GM23338 (cell line): ENCODE results near the gene LGI1. TPM values are rescaled to one million over a fixed set of nuclear protein-coding genes. Genes with fewer than 3 reads are reported as not detected.

Experiments
- ATAC-seq: fragments of 200-7000 bp; cut with Tn5 transposase; 3 replicates; pipeline ENCODE4 v1.9.1; 2020
- DNase-seq: peaks from one replicate; pipeline ENCODE4 v3.0.0-alpha.2; 2015; ENCODE audit warnings: low spot score
- H2AFZ ChIP-seq: fragments of 200-600 bp; sonication (generic); 2 replicates; pipeline ENCODE4 v1.8.0; 2016; ENCODE audit warnings: antibody characterized with exemption, mild to moderate bottlenecking, moderate library complexity
- H3F3A ChIP-seq: fragments of 200-600 bp; sonication (generic); replicated peaks from 2 replicates; pipeline ENCODE4 v1.8.0; 2017; ENCODE audit warnings: antibody characterized with exemption, mixed run types, low read depth
- H3K27ac ChIP-seq: fragments of 200-600 bp; sonication (generic); 2 replicates; pipeline ENCODE4 v1.6.1; 2016; ENCODE audit warnings: low read depth
- H3K27me3 ChIP-seq: fragments of 200-600 bp; sonication (generic); 2 replicates; pipeline ENCODE4 v1.8.0; 2016; ENCODE audit warnings: mild to moderate bottlenecking, mixed run types, moderate library complexity; ENCODE audit not compliant: insufficient read depth
- H3K36me3 ChIP-seq: fragments of 200-600 bp; sonication (generic); 2 replicates; pipeline ENCODE4 v1.8.0; 2016; ENCODE audit warnings: mild to moderate bottlenecking; ENCODE audit not compliant: insufficient read depth
- H3K4me1 ChIP-seq: fragments of 200-600 bp; sonication (generic); 2 replicates; pipeline ENCODE4 v1.8.0; 2016; ENCODE audit warnings: mild to moderate bottlenecking, moderate library complexity; ENCODE audit not compliant: insufficient read depth
- H3K4me2 ChIP-seq: fragments of 200-600 bp; sonication (generic); 2 replicates; pipeline ENCODE4 v1.7.1; 2017; ENCODE audit warnings: mixed run types
- H3K4me3 ChIP-seq: fragments of 200-600 bp; sonication (generic); 2 replicates; pipeline ENCODE4 v1.6.1; 2016; ENCODE audit warnings: mixed run types
- H3K79me2 ChIP-seq: fragments of 200-600 bp; sonication (generic); replicated peaks from 2 replicates; pipeline ENCODE4 v1.8.0; 2017; ENCODE audit warnings: mild to moderate bottlenecking; ENCODE audit not compliant: insufficient read depth
- H3K9me2 ChIP-seq: fragments of 200-600 bp; sonication (generic); 2 replicates; pipeline ENCODE4 v1.8.0; 2017; ENCODE audit not compliant: insufficient read depth
- H4K20me1 ChIP-seq: fragments of 200-600 bp; sonication (generic); replicated peaks from 2 replicates; pipeline ENCODE4 v1.8.0; 2017; ENCODE audit warnings: mild to moderate bottlenecking; ENCODE audit not compliant: insufficient read depth
- H3K27ac Mint-ChIP-seq: 2 replicates; pipeline ENCODE4 v1.8.0; 2020; ENCODE audit warnings: inconsistent platforms, mild to moderate bottlenecking, moderate library complexity, mixed read lengths
- H3K27me3 Mint-ChIP-seq: 3 replicates; pipeline ENCODE4 v1.8.0; 2022; ENCODE audit warnings: low read depth, mild to moderate bottlenecking, moderate library complexity, mixed read lengths, inconsistent platforms; ENCODE audit not compliant: insufficient read depth, poor library complexity
- H3K36me3 Mint-ChIP-seq: 3 replicates; pipeline ENCODE4 v1.8.0; 2021; ENCODE audit warnings: low read depth, mild to moderate bottlenecking, inconsistent platforms, moderate library complexity, mixed read lengths
- H3K4me1 Mint-ChIP-seq: 3 replicates; pipeline ENCODE4 v1.8.0; 2020; ENCODE audit warnings: mild to moderate bottlenecking, inconsistent platforms, mixed read lengths
- H3K4me3 Mint-ChIP-seq: 3 replicates; pipeline ENCODE4 v1.8.0; 2021; ENCODE audit warnings: moderate library complexity, mild to moderate bottlenecking, inconsistent platforms, mixed read lengths
- H3K9me3 Mint-ChIP-seq: 3 replicates; pipeline ENCODE4 v1.8.0; 2020; ENCODE audit warnings: moderate library complexity, mild to moderate bottlenecking, inconsistent platforms, mixed read lengths
- CREB1 ChIP-seq: fragments of 250-450 bp; sonication (Bioruptor Pico); IDR thresholded peaks from 2 replicates; pipeline ENCODE4 v1.5.0; 2020; ENCODE audit warnings: low read depth, mild to moderate bottlenecking, moderate library complexity
- EZH2 ChIP-seq: fragments of 200-600 bp; sonication (generic); IDR thresholded peaks from one replicate; pipeline ENCODE4 v1.8.0; 2017; ENCODE audit warnings: antibody characterized with exemption, mild to moderate bottlenecking, low read depth; ENCODE audit not compliant: unreplicated experiment
- EZH2phosphoT487 ChIP-seq: fragments of 200-600 bp; sonication (generic); IDR thresholded peaks from one replicate; pipeline ENCODE4 v1.8.1; 2018; ENCODE audit warnings: antibody characterized with exemption; ENCODE audit not compliant: unreplicated experiment
- polyA plus RNA-seq: library from polyadenylated mRNA; unstranded; fragments of >200 nt; fragmentation: Nextera tagmentation; extraction: Ambion mirVana; gene quantifications from 2 replicates; pipeline ENCODE4 v1.2.1, GENCODE V29; 2016
- total RNA-seq: library from RNA; depleted of rRNA; stranded (reverse); fragments of >200 nt; shearing (Covaris generic); gene quantifications from 2 replicates; pipeline ENCODE4 v1.2.3, GENCODE V29; 2014
- TF ChIP-seq, protein P1 (sequence below): IDR thresholded peaks from 2 replicates; pipeline ENCODE4 v1.6.1; 2016; ENCODE audit warnings: antibody characterized with exemption
- TF ChIP-seq, protein P2 (sequence below): IDR thresholded peaks from one replicate; pipeline ENCODE4 v1.6.1; 2018; ENCODE audit warnings: antibody characterized with exemption; ENCODE audit not compliant: unreplicated experiment
- TF ChIP-seq, protein P3 (sequence below), 2 experiments: fragments of 200-600 bp in 1 of 2; sonication (generic) in 1 of 2; conservative IDR thresholded peaks; 2 replicates each; pipeline versions ENCODE4 v1.5.1 to v1.6.1; 2016 to 2017; ENCODE audit warnings: antibody characterized with exemption in 2 of 2, low read depth in 2 of 2, mild to moderate bottlenecking in 2 of 2, moderate library complexity in 1 of 2
- TF ChIP-seq, protein P4 (sequence below): fragments of 250-450 bp; sonication (Bioruptor Pico); IDR thresholded peaks from 2 replicates; pipeline ENCODE4 v1.5.0; 2020; ENCODE audit warnings: mild to moderate bottlenecking, moderate library complexity

LGI1 gene
- total and polyA plus RNA-seq, 2 experiments from 2014 or later, result 0.28 to 0.31 TPM

DNA sequence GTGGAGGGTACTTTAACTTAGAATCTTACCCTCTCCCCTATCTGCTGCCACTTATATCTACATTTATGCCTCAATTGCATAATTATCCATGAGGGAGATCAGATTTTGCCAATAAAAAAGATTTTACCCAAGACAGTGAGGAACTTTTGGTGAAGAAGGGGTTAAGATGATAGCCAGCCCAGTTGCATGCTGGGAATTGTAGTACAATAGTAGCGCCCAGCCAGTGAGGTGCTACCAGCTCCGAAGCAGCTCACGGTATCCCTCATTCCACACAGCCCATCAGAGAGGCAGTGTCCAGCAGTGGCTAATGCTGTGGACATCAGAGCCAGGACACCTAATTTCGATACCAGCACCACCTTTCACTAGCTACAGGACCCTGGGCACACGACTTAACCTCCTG is 5.9 kb upstream of the LGI1 start:
- peak overlapping the region; percentile 82; the same call in 1 of the 2 replicates for H2AFZ ChIP-seq
- DNase-seq (peak; percentile 72), ATAC-seq (peak; percentile 68)
- no peaks in the 10 kb centered on the region for H3K36me3 Mint-ChIP-seq
- H3K9me3 Mint-ChIP-seq, result no peaks in the 10 kb centered on the region
- H3K27me3 Mint-ChIP-seq, result peaks cover 6% of the 10 kb centered on the region
- peaks cover 54% of the 10 kb centered on the region for H3K4me1 ChIP-seq
- no peaks in the 10 kb centered on the region; the same call in 1 of the 2 replicates for H3K27me3 ChIP-seq
- peak overlapping the region; percentile 42 for H3K4me3 ChIP-seq
- peak overlapping the region; percentile 8 for H3K4me3 Mint-ChIP-seq
- peaks cover 57% of the 10 kb centered on the region for H3K4me1 Mint-ChIP-seq
- no peaks in the 10 kb centered on the region for H3K79me2 ChIP-seq
- H3K36me3 ChIP-seq, result no peaks in the 10 kb centered on the region
- H3K9me2 ChIP-seq, result 0 out of 2 replicates have a peak, but pooled peaks cover 4% of the 10 kb centered on the region
- no peak overlapping the region for H3K27ac Mint-ChIP-seq
- H3K27ac ChIP-seq, result no peak overlapping the region
- H3K4me2 ChIP-seq, result peak overlapping the region; percentile 66
- no peaks in the 10 kb centered on the region for H4K20me1 ChIP-seq
- 0 out of 2 replicates have a peak, but pooled peaks have one; percentile 6 for TF ChIP-seq CREB1 (CRISPR knock-in tag)
- no peak for TF ChIP-seq EZH2phosphoT487
- TF ChIP-seq, protein P1, sequence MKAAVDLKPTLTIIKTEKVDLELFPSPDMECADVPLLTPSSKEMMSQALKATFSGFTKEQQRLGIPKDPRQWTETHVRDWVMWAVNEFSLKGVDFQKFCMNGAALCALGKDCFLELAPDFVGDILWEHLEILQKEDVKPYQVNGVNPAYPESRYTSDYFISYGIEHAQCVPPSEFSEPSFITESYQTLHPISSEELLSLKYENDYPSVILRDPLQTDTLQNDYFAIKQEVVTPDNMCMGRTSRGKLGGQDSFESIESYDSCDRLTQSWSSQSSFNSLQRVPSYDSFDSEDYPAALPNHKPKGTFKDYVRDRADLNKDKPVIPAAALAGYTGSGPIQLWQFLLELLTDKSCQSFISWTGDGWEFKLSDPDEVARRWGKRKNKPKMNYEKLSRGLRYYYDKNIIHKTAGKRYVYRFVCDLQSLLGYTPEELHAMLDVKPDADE, result peak; percentile 61; the same call in 1 of the 2 replicates
- TF ChIP-seq, protein P2, sequence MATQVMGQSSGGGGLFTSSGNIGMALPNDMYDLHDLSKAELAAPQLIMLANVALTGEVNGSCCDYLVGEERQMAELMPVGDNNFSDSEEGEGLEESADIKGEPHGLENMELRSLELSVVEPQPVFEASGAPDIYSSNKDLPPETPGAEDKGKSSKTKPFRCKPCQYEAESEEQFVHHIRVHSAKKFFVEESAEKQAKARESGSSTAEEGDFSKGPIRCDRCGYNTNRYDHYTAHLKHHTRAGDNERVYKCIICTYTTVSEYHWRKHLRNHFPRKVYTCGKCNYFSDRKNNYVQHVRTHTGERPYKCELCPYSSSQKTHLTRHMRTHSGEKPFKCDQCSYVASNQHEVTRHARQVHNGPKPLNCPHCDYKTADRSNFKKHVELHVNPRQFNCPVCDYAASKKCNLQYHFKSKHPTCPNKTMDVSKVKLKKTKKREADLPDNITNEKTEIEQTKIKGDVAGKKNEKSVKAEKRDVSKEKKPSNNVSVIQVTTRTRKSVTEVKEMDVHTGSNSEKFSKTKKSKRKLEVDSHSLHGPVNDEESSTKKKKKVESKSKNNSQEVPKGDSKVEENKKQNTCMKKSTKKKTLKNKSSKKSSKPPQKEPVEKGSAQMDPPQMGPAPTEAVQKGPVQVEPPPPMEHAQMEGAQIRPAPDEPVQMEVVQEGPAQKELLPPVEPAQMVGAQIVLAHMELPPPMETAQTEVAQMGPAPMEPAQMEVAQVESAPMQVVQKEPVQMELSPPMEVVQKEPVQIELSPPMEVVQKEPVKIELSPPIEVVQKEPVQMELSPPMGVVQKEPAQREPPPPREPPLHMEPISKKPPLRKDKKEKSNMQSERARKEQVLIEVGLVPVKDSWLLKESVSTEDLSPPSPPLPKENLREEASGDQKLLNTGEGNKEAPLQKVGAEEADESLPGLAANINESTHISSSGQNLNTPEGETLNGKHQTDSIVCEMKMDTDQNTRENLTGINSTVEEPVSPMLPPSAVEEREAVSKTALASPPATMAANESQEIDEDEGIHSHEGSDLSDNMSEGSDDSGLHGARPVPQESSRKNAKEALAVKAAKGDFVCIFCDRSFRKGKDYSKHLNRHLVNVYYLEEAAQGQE, result no peak
- TF ChIP-seq, protein P3, sequence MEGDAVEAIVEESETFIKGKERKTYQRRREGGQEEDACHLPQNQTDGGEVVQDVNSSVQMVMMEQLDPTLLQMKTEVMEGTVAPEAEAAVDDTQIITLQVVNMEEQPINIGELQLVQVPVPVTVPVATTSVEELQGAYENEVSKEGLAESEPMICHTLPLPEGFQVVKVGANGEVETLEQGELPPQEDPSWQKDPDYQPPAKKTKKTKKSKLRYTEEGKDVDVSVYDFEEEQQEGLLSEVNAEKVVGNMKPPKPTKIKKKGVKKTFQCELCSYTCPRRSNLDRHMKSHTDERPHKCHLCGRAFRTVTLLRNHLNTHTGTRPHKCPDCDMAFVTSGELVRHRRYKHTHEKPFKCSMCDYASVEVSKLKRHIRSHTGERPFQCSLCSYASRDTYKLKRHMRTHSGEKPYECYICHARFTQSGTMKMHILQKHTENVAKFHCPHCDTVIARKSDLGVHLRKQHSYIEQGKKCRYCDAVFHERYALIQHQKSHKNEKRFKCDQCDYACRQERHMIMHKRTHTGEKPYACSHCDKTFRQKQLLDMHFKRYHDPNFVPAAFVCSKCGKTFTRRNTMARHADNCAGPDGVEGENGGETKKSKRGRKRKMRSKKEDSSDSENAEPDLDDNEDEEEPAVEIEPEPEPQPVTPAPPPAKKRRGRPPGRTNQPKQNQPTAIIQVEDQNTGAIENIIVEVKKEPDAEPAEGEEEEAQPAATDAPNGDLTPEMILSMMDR (conservative IDR thresholded peaks at IDR 0.05; ENCODE audit: low read depth in 2 of 2), result no peak
- no peak for TF ChIP-seq EZH2
- H3F3A ChIP-seq, result peaks cover 4% of the 10 kb centered on the region; the same call in 1 of the 2 replicates

DNA sequence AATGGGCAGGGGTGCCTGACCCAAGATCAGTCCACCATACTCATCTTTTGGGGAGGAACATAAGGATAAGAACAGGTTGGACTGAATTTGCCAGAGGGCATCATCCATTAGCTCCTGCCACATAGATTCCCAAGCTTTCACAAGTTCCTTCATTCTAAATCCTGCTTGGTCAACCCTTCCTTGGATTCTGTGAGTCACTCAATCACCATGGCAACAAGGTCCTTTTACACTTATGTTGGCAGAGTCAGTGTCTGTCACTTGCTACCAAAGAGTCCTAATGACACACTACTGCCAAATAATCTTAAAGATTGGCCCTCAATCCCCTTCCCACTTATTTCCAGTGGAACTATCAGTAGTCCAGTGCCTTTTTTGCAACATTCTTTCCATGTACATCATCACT is 5.0 kb upstream of the LGI1 start:
- no peaks in the 10 kb centered on the region for H4K20me1 ChIP-seq
- TF ChIP-seq, protein P4, sequence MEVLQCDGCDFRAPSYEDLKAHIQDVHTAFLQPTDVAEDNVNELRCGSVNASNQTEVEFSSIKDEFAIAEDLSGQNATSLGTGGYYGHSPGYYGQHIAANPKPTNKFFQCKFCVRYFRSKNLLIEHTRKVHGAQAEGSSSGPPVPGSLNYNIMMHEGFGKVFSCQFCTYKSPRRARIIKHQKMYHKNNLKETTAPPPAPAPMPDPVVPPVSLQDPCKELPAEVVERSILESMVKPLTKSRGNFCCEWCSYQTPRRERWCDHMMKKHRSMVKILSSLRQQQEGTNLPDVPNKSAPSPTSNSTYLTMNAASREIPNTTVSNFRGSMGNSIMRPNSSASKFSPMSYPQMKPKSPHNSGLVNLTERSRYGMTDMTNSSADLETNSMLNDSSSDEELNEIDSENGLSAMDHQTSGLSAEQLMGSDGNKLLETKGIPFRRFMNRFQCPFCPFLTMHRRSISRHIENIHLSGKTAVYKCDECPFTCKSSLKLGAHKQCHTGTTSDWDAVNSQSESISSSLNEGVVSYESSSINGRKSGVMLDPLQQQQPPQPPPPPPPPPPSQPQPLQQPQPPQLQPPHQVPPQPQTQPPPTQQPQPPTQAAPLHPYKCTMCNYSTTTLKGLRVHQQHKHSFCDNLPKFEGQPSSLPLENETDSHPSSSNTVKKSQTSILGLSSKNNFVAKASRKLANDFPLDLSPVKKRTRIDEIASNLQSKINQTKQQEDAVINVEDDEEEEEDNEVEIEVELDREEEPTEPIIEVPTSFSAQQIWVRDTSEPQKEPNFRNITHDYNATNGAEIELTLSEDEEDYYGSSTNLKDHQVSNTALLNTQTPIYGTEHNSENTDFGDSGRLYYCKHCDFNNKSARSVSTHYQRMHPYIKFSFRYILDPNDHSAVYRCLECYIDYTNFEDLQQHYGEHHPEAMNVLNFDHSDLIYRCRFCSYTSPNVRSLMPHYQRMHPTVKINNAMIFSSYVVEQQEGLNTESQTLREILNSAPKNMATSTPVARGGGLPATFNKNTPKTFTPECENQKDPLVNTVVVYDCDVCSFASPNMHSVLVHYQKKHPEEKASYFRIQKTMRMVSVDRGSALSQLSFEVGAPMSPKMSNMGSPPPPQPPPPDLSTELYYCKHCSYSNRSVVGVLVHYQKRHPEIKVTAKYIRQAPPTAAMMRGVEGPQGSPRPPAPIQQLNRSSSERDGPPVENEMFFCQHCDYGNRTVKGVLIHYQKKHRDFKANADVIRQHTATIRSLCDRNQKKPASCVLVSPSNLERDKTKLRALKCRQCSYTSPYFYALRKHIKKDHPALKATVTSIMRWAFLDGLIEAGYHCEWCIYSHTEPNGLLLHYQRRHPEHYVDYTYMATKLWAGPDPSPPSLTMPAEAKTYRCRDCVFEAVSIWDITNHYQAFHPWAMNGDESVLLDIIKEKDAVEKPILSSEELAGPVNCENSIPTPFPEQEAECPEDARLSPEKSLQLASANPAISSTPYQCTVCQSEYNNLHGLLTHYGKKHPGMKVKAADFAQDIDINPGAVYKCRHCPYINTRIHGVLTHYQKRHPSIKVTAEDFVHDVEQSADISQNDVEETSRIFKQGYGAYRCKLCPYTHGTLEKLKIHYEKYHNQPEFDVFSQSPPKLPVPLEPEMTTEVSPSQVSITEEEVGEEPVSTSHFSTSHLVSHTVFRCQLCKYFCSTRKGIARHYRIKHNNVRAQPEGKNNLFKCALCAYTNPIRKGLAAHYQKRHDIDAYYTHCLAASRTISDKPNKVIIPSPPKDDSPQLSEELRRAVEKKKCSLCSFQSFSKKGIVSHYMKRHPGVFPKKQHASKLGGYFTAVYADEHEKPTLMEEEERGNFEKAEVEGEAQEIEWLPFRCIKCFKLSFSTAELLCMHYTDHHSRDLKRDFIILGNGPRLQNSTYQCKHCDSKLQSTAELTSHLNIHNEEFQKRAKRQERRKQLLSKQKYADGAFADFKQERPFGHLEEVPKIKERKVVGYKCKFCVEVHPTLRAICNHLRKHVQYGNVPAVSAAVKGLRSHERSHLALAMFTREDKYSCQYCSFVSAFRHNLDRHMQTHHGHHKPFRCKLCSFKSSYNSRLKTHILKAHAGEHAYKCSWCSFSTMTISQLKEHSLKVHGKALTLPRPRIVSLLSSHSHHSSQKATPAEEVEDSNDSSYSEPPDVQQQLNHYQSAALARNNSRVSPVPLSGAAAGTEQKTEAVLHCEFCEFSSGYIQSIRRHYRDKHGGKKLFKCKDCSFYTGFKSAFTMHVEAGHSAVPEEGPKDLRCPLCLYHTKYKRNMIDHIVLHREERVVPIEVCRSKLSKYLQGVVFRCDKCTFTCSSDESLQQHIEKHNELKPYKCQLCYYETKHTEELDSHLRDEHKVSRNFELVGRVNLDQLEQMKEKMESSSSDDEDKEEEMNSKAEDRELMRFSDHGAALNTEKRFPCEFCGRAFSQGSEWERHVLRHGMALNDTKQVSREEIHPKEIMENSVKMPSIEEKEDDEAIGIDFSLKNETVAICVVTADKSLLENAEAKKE (CRISPR knock-in tag), result no peak
- no peak for TF ChIP-seq EZH2
- H3K27ac Mint-ChIP-seq, result no peak overlapping the region
- no peaks in the 10 kb centered on the region for H3K9me3 Mint-ChIP-seq
- H3K27me3 ChIP-seq, result no peaks in the 10 kb centered on the region; the same call in 1 of the 2 replicates
- H3K4me3 Mint-ChIP-seq, result no peak overlapping the region
- no peaks in the 10 kb centered on the region for H3K36me3 Mint-ChIP-seq
- H3K36me3 ChIP-seq, result no peaks in the 10 kb centered on the region
- no peak overlapping the region for H2AFZ ChIP-seq
- H3K79me2 ChIP-seq, result no peaks in the 10 kb centered on the region
- 0 out of 2 replicates have a peak, but pooled peaks cover 4% of the 10 kb centered on the region for H3K9me2 ChIP-seq
- H3K4me3 ChIP-seq, result no peak overlapping the region
- peaks cover 4% of the 10 kb centered on the region; the same call in 1 of the 2 replicates for H3F3A ChIP-seq
- no peak overlapping the region for H3K4me2 ChIP-seq
- no peak overlapping the region for H3K27ac ChIP-seq
- H3K4me1 ChIP-seq, result peaks cover 56% of the 10 kb centered on the region
- H3K27me3 Mint-ChIP-seq, result peaks cover 7% of the 10 kb centered on the region
- peaks cover 61% of the 10 kb centered on the region for H3K4me1 Mint-ChIP-seq
- ATAC-seq (no peak), DNase-seq (no peak)
